Ectodermal cell (in vitro differentiated cells): ENCODE measurements around the gene ERP44.

Experiments
- H3K27ac ChIP-seq: 2 replicates; pipeline ENCODE4 v1.7.0; 2013; ENCODE audit warnings: mild to moderate bottlenecking, low read depth, low read length; ENCODE audit not compliant: insufficient read depth, poor library complexity, severe bottlenecking
- H3K27me3 ChIP-seq: 2 replicates; pipeline ENCODE4 v1.7.0; 2013; ENCODE audit warnings: mild to moderate bottlenecking, low read length; ENCODE audit not compliant: insufficient read depth, control insufficient read depth, poor library complexity, severe bottlenecking
- H3K36me3 ChIP-seq: one replicate; pipeline ENCODE4 v1.7.0; 2013; ENCODE audit warnings: low read length; ENCODE audit not compliant: control insufficient read depth, insufficient read depth
- H3K4me1 ChIP-seq: one replicate; pipeline ENCODE4 v1.7.0; 2013; ENCODE audit warnings: low read length; ENCODE audit not compliant: control insufficient read depth, insufficient read depth
- H3K4me3 ChIP-seq: 2 replicates; pipeline ENCODE4 v1.7.0; 2013; ENCODE audit warnings: low read depth, low read length, control low read depth; ENCODE audit not compliant: insufficient read depth
- H3K9me3 ChIP-seq: 2 replicates; pipeline ENCODE4 v1.7.0; 2013; ENCODE audit warnings: mild to moderate bottlenecking, low read length, moderate library complexity; ENCODE audit not compliant: control insufficient read depth
- WGBS, 2 experiments: methylation state at CpG; one replicate each; pipeline ENCODE4 v1.1.7; 2013; ENCODE audit warnings: missing lambda C conversion rate in 2 of 2; 5-methylcytosine and 5-hydroxymethylcytosine counted together

ERP44 gene

DNA sequence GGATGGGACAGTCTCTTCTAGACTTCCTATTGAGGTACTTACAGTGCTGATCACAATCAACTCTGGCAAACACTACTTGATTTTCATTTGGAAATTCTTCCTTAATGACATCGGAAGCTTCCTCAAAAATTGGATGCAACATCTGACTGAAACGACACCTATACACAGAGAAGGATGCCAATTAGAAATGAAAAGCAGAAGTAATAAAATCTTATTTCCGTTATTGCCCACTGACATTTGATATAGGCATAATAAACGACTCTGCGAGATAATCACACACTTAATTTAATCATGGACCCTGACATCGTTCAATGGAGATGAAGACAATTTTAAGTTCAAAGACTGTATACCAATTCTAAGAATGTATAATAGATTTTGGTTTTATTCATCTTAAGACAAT is 46.4 kb downstream of the ERP44 start:
- H3K27me3 ChIP-seq: no peaks in the 10 kb centered on the region
- H3K4me3 ChIP-seq: no peak overlapping the region
- WGBS, 2 experiments: 96 to 97% methylated on average over 5 to 6 of the region's 6 CpGs
- no peaks in the 10 kb centered on the region for H3K4me1 ChIP-seq
- H3K27ac ChIP-seq: no peak overlapping the region
- no peaks in the 10 kb centered on the region for H3K36me3 ChIP-seq
- no peaks in the 10 kb centered on the region for H3K9me3 ChIP-seq

DNA sequence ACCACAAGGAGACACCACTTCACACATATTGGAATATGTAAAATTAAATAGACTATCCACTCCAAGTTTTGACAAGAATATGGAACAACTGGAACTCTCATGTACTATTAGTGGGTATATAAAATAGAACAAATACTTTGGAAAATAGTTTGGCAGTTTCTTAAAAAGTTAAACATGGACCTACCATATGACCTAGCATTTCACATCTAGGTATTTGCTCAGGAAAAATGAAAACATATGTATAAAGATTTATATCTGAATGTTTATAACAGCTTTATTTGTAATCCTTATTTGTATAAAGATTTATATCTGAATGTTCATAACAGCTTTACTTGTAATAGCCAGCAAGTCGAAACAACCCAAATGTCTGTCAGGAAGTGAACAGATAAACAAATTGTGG is 49.2 kb downstream of the ERP44 start:
- Histone ChIP-seq H3K9me3 (no peaks in the 10 kb centered on the region), H3K4me1 (no peaks in the 10 kb centered on the region), H3K4me3 (no peak overlapping the region), H3K36me3 (no peaks in the 10 kb centered on the region), H3K27me3 (no peaks in the 10 kb centered on the region), H3K27ac (no peak overlapping the region)
- WGBS, 2 experiments: no CpG with 5 or more reads among the region's 1 CpG

DNA sequence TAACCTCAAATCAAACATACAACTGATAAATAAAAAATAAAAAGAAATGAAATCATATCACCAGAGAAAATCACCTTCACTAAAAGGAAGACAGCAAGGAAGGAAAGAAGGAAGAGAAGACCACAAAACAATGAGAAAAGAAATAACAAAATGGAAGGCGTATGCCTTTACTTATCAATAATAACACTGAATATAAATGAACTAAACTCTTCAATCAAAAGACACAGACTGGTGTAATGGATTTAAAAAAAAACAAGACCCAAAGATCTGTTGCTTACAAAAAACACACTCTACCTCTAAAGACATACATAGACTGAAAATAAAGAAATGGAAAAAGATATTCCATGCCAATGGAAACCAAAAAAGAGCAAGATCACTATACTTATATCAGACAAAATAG is 60.3 kb downstream of the ERP44 start:
- H3K27ac ChIP-seq: no peak overlapping the region
- H3K9me3 ChIP-seq: peaks cover 1% of the 10 kb centered on the region
- WGBS, 2 experiments: 100% methylated on average over 1 of the region's 1 CpG; no CpG with 5 or more reads in 1 of the 2 experiments

DNA sequence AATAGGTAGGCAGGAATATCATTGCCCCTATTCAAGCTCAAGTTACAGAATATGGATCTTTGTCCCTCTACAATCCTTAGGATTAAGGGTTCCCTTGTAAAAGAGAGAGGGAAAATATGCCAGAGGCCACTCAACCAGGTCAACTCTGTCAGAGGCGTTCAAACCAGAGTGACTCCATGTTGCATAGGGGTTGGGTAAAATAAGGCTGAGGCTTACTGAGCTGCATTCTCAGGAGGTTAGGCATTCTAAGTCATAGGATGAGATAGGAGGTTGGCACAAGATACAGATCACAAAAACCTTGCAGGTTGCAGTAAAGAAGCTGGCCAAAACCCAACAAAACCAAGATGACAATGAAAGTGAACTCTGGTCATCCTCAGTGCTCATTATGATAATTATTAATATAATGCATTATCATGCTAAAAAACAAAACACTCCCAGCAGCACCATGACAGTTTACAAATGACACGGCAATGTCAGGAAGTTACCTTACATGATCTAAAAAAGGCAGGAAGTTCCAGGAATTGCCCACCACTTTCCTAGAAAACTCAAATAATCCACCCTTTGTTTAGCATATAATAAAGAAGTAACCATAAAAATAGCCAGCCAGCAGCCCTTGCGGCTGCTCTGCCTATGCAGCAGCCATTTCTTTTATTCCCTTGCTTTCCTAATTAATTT is 64.8 kb downstream of the ERP44 start:
- H3K9me3 ChIP-seq: peaks cover 2% of the 10 kb centered on the region
- H3K4me1 ChIP-seq: no peaks in the 10 kb centered on the region
- no peaks in the 10 kb centered on the region for H3K27me3 ChIP-seq
- no peak overlapping the region for H3K27ac ChIP-seq
- no peaks in the 10 kb centered on the region for H3K36me3 ChIP-seq
- no peak overlapping the region for H3K4me3 ChIP-seq
- WGBS, 2 experiments: 97 to 98% methylated on average over 3 of the region's 3 CpGs

More for the DNA sequence above, 60.3 kb downstream of the ERP44 start:
- H3K4me1 ChIP-seq: no peaks in the 10 kb centered on the region
- no peaks in the 10 kb centered on the region for H3K27me3 ChIP-seq
- no peak overlapping the region for H3K4me3 ChIP-seq
- no peaks in the 10 kb centered on the region for H3K36me3 ChIP-seq

DNA sequence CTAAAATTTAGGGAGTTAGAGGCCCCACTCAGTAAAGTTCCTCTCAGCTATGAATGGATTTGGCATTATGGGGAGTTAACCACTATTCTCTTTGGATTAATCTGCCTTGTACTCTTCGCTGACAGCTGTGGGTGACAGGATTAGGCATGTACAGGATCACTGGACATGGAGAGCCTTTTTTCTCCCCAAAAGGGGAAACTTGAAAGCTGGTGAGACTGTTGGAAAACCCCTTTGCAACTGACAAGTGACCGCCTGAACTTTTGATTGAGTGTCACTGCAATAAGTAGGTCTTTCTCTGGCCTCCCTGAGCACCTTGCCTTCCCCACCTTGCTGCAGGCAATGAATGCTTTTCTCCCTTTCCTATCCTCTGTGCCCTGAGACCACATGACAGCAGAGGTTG is 68.3 kb downstream of the ERP44 start:
- no peaks in the 10 kb centered on the region for H3K27me3 ChIP-seq
- peaks cover 2% of the 10 kb centered on the region for H3K9me3 ChIP-seq
- no peak overlapping the region for H3K4me3 ChIP-seq
- H3K27ac ChIP-seq: no peak overlapping the region
- WGBS, 2 experiments: 92 to 98% methylated on average over 2 of the region's 2 CpGs
- H3K4me1 ChIP-seq: no peaks in the 10 kb centered on the region
- H3K36me3 ChIP-seq: no peaks in the 10 kb centered on the region

DNA sequence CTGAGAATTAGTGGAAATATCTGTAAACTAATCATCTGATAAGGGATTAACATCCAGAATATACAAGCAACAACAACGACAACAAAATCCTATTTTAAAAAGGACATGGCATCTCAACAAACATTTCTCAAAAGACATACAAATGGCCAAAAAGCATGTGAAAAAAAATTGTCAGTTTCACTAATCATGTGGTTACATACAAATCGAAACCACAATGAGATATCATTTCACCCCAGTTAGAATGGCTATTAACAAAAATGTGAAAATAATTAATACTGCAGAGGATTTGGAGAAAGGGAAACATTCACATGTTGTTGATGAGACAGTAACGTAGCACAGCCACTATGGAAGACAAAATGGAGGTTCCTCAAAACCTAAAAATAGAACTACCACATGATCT is 69.5 kb downstream of the ERP44 start:
- Histone ChIP-seq H3K4me1 (no peaks in the 10 kb centered on the region), H3K27ac (no peak overlapping the region), H3K36me3 (no peaks in the 10 kb centered on the region), H3K27me3 (no peaks in the 10 kb centered on the region), H3K9me3 (peaks cover 2% of the 10 kb centered on the region), H3K4me3 (no peak overlapping the region)
- 79 to 89% methylated on average over 2 to 3 of the region's 3 CpGs for WGBS, 2 experiments

DNA sequence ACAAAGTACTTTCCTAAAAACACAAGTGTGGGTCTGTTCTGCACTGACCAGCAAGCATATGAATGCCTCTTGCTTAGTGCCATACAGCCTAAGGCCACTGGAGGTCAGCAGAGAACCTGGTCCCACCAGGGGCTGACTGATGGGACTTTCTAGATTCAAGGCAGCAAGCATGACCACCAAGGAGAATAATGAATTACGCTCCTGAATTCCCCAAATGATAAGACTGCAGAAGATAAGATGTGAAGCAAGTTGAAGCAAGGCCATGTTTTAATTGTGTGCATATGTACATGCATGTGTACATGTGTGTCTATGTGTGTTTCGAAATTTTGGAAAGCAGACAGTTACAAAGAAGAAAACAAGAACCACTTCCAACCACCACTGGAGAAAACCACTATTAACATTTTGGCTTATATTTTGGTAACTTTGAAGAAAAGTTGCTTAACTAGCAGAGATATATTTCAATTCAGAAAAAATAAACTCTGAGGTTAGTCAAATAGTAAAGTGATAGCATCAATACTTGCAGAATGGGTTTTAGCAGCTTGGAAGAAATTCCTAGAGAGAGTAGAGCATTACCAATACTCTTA is 70.5 kb downstream of the ERP44 start:
- Histone ChIP-seq H3K36me3 (no peaks in the 10 kb centered on the region), H3K27me3 (no peaks in the 10 kb centered on the region), H3K4me3 (no peak overlapping the region), H3K9me3 (no peaks in the 10 kb centered on the region), H3K27ac (no peak overlapping the region), H3K4me1 (no peaks in the 10 kb centered on the region)
- WGBS, 2 experiments: 77 to 93% methylated on average over 1 to 2 of the region's 2 CpGs

DNA sequence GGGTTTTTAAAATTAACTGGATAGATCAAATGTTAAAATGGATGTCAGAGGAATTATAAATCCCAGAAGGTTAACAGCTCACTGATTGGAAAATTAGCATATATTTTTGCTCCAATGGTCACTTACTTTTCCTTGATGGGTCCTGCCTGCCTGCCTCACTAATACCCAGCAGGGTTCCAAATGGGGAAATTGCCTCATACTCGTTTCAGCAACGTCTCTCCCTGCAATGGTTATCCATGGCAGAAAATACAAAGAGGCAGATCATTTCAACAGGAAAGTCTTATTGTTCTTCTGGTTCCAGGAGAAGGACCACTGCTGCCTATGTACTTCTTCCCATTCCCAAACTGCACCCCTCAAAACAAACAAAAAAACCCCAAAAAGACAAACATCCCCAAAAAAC is 71.3 kb downstream of the ERP44 start:
- no peaks in the 10 kb centered on the region for H3K9me3 ChIP-seq
- H3K27me3 ChIP-seq: no peaks in the 10 kb centered on the region
- no peak overlapping the region for H3K27ac ChIP-seq
- no peaks in the 10 kb centered on the region for H3K4me1 ChIP-seq
- H3K36me3 ChIP-seq: no peaks in the 10 kb centered on the region
- no peak overlapping the region for H3K4me3 ChIP-seq
- WGBS, 2 experiments: 31 to 37% methylated on average over 2 of the region's 2 CpGs

DNA sequence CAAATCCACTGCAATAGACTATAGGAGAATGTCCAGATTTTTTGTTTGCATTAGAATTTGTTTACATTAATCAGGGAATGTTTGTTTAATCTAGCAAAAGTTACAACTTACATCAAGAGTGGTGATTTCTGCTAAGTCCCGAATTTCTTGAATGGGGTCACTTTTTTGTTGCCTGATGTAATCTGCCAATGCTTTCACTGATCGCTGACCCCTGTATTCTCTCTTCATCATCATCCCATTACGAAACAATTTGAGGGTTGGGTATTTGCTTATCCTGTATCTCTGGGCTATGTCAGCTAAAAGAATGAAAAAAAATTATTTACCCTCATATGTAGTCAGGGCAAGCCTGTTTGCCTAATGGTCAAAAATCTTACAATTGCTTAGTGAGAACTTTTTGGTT is 76.9 kb downstream of the ERP44 start:
- 72 to 99% methylated on average over 2 to 3 of the region's 3 CpGs for WGBS, 2 experiments
- Histone ChIP-seq H3K27ac (no peak overlapping the region), H3K9me3 (no peaks in the 10 kb centered on the region), H3K4me3 (no peak overlapping the region), H3K27me3 (no peaks in the 10 kb centered on the region), H3K36me3 (peaks cover 6% of the 10 kb centered on the region), H3K4me1 (no peaks in the 10 kb centered on the region)

DNA sequence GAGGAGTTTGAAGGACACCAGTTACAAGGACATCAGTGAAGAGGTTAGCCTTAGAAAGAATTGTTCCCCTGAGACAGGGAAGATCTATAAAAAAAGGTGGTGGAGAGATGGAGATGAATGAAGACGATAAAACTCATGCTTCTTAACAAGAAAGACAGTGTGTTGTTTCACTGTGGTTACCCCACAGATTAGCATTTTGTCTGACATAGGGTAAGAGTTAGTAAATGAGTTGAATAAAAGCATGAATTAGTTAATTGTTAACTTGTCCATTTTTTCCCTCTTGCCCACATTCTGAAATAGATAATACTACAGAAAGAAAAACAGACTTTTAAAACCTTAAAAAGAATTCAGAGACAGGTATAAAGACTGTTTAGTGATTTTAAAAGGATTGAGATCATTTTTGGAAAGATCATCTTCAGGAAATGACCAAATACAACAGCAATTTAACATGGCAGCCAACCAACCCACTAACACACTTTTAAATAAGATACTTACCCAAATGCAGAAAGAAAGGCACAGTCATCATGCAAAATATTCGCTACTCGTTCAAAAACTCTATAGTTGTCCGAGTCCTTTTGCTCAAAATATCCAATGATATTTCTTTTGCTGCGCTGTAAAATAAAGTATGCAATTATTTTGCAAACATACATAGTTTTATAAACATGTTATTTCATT is 78.5 kb downstream of the ERP44 start:
- H3K27ac ChIP-seq: no peak overlapping the region
- H3K27me3 ChIP-seq: no peaks in the 10 kb centered on the region
- no peak overlapping the region for H3K4me3 ChIP-seq
- peaks cover 6% of the 10 kb centered on the region for H3K36me3 ChIP-seq
- H3K9me3 ChIP-seq: no peaks in the 10 kb centered on the region
- H3K4me1 ChIP-seq: no peaks in the 10 kb centered on the region
- WGBS, 2 experiments: 97 to 98% methylated on average over 4 to 5 of the region's 5 CpGs
